HG03565 (cell line): ENCODE results near the gene ERMARD.

Experiments used
- ATAC-seq: cut with Tn5 transposase; IDR thresholded peaks from one replicate; pipeline ENCODE4 v1.9.1; 2021; ENCODE audit warnings: mild to moderate bottlenecking, moderate library complexity; ENCODE audit not compliant: unreplicated experiment

ERMARD gene

DNA sequence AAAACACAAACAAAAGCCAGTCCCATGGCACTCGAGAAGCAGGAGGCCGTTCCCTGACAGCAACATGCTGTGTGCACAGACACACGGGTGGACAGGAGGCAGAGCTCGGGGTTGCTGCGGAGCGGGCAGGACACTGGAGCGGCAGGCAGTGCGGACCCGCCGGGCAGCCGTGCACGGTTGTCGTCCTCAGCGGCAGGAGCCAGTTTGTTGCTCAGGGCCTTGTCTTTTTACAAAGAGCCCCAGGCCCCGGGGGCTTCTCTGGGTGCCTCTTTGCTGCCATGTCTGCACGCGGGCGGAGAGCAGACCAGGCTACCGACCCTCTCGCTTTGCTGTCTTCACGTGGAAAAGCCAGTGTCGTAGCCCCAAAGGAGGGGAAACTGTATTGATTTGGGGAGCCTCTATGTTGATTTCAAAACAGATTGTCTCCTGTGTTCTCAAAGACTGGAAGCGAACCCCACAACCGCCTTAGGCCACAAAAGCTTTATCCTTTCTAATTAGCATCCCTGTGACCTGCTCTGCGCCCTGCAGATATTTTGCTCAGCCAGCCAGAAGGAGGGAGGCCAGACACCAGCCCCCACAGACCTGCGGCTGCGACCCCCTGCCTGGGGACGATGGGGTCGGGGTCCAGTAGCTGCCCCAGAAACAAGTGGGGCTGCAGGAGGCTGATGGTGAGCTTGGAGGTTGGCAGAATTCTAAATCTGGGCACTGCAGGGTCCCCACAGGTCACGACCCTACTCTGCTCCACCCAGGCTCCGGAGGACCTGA is 50.2 kb downstream of the ERMARD start:
- no peak for ATAC-seq

DNA sequence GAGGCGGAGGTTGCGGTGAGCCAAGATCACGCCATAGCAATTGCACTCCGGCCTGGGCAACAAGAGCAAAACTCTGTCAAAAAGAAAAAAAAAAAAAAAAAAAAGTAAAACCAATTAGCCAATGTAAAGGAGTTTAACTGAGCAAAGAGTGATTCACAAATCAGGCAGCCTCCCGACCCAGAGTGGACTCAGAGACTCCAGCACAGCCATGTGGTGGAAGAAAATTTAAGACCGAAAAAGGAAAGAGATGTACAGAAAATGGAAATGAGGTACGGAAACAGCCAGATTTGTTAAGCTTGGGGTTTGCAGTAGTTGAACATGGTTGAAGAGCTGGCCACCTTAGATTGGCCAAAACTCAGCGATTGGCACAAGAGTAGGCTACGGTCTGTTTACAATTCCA is 51.4 kb downstream of the ERMARD start:
- ATAC-seq, result no peak

GRCh38 chr6:169803271-169803811 is 51.9 kb downstream of the ERMARD start:
- peak; percentile 45 for ATAC-seq

GRCh38 chr6:169803816-169804340 is 52.5 kb downstream of the ERMARD start:
- peak; percentile 25 for ATAC-seq

DNA sequence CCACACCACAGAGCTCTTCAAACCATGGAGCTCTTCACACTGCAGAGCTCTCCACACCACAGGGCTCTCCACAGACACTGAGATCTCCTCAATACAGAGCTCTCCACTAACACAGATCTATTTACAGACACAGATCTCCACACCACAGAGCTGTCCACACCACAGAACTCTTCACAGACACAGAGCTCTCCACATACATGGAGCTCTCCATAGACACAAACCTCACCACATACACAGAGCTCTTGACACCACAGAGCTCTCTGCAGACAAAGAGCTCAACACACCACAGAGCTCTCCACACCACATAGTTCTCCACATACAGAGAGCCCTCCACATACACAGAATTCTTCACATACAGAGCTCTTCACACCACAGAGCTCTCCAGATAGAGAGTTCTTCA is 53.0 kb downstream of the ERMARD start:
- ATAC-seq, result no peak

GRCh38 chr6:169805242-169805838 is 53.9 kb downstream of the ERMARD start:
- no peak for ATAC-seq

DNA sequence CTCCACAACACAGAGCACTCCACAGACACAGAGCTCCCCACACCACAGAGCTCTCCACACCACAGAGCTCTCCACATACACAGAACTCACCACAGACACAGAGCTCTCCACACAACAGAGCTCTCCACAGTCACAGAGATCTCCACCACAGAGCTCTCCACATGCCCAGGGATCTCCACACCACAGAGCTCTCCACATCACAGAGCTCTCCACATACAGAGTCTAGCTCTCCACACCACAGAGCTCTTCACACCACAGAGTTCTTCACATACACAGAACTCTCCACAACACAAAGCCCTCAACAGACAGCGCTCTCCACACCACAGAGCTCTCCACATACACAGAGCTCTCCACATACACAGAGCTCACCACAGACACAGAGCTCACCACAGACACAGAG is 55.3 kb downstream of the ERMARD start:
- no peak for ATAC-seq

DNA sequence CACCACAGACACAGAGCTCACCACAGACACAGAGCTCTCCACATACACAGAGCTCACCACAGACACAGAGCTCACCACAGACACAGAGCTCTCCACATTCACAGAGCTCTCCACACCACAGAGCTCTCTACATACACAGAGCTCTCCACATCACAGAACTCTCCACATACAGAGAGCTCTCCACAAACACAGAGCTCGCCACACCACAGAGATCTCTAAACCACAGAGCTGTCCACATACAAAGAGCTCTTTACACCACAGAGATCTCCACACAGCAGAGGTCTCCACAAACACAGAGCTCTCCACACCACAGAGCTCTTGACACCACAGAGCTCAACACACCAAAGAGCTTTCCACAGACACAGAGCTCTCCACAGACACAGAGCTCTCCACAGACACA is 55.8 kb downstream of the ERMARD start:
- no peak for ATAC-seq

DNA sequence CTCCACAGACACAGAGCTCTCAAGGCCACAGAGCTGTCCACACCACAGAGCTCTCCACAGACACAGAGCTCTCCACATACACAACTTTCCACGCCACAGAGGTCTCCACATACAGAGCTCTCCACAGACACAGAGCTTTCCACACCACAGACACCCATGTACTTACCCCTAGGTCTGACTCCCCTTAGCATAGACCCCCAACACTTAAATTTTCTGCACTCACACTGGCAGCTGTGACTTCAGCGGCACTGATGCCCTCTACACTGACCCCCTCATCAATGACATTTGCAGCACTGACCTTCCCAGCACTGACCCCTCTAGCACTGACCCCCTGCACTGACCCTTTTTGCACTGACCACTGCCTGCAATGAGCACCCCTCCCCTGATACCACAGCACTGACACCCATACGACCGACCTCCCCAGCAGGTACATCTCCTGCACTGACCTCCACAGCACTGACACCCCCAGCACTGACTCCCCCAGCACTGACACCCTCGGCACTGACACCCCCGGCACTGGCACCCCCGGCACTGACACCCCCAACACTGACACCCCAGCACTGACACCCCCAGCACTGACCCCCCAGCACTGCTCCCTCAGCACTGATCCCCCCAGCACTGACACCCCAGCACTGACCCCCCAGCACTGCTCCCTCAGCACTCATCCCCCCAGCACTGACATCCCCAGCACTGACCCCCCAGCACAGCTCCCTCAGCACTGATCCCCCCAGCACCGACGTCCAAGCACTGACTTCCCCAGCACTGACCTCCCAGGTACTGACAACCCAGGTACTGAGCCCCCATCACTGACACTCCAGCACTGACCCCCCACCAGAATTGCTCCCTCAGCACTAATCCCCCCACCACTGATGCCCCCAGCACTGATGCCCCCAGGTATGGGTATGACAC is 56.5 kb downstream of the ERMARD start:
- ATAC-seq, result no peak

DNA sequence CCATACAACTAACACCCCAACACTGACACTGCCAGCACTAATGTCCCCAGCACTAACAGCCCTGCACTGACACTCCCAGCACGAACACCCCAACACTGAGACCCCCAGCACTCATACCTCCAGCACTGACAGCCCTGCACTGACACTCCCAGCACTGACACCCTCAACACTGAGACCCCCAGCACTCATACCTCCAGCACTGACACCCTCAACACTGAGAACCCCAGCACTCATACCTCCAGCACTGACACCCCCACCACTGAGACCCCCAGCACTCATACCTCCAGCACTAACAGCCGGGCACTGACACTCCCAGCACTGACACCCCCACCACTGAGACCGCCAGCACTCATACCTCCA is 57.2 kb downstream of the ERMARD start:
- ATAC-seq, result no peak

GRCh38 chr6:169809386-169809785 is 58.0 kb downstream of the ERMARD start:
- ATAC-seq, result no peak

GRCh38 chr6:169810066-169810989 is 58.9 kb downstream of the ERMARD start:
- no peak for ATAC-seq

DNA sequence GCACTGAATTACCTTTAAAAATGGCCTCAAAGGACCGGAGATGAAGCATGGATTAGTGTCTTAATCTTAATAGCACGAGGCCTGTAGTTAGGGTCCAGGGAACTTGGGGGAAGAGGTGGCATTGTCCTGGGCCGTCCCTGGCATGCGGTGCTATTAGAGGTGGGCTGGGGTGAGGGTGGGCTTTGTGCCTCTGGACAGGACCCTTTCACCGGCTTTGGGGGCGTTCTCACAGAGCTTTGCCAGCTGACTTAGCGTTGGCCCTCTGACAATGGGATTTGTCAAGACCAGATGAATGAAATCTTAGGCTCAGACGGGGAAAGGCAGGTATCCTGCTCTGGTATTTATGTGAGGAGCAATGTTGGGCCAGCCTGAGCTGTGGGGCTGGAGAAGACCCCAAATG is 59.6 kb downstream of the ERMARD start:
- no peak for ATAC-seq

DNA sequence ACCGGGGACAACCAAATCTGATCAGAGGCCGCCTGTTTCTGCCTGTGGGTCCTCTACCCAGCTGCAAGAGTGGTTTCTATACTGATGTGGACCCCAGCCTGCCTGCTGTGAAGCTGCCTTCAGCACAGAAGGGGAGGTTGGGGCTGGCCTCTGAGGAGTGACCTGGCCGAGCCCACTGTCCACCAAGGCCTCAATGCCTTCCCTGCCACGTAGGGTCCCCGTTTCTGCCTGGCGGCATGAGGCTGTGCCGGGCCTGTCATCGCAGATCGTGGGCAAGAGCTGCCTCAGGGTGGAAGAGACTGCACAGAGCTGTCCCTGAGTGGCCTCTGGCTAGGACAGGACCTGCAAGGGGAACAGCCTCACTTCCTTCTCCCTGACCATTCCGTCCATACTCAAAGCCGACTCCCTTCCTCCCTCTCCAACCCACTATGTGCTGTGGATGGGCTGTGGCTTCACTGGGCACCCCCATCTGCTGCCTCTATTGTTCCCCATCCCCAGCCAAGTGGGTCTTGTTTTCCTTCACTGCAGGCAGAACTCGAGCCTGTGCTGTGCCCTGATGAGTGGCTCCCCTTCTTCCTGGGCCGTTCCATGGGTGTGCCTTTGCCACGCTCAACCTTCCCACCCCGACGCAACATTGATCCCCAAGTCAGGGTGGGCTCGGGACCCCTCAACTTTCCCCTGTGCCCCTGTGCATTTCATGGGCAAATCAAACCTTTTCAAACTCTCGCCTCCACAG is 60.3 kb downstream of the ERMARD start:
- no peak for ATAC-seq

DNA sequence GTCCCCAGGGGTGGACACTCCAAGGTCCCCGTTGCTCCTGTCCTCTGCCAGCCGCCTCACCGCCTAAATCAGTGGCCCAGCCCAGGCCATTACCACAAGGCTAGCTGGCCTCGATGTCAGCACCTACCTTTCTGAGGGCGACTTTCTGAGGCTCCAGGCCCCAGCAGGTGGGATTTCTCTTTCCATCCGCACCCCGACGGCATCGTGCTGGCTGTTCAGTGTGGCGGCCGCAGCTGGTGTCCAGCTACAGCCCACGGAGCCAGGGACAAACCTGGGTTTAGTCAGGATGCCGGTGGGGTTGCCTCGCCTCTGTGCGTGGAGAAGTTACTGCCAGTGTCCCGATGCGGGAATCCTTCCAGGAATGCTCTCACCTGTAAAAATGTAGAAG is 60.8 kb downstream of the ERMARD start:
- no peak for ATAC-seq

DNA sequence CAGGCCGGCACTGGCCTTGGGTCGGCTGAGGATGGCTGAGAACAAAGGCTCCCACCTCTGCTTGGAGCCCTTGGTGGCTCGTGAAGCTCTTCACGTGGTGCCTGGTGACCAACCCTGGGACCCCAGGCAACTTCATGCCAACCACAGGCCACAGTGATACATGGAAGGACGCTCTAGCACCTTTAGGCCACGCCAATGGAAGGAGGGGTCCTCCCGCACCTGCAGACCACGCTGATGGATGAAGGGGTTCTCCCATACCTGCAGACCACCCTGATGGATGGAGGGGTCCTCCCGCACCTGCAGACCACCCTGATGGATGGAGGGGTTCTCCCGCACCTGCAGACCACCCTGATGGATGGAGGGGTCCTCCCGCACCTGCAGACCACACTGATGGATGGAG is 62.5 kb downstream of the ERMARD start:
- ATAC-seq, result no peak

DNA sequence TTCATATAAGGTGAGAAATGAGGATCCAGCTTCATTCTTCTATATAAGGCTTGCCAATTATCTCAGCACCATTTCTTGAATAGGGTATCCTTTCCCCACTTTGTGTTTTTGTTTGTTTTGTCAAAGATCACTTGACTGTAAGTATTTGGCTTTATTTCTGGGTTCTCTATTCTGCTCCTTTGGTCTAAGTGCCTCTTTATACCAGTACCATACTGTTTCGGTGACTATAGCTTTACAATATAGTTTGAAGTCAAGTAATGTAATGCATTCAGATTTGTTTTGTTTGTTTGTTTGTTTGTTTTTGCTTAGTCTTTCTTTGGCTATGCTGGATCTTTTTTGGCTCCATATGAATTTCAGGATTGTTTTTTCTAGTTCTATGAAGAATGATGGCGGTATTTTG is 64.6 kb downstream of the ERMARD start:
- no peak for ATAC-seq

- no peak for ATAC-seq
Measured at GRCh38 chr6:169816975-169817374, 65.6 kb downstream of the ERMARD start.

GRCh38 chr6:169820358-169820757 is 68.9 kb downstream of the ERMARD start:
- no peak for ATAC-seq

- no peak for ATAC-seq
Measured at GRCh38 chr6:169824021-169824420, 72.6 kb downstream of the ERMARD start.
